DND-41 (cell line): ENCODE measurements around the gene ATG9A.

Source experiments
- CTCF ChIP-seq: IDR thresholded peaks from 2 replicates; pipeline ENCODE4 v1.5.1; 2012; ENCODE audit warnings: borderline replicate concordance, low read length, moderate library complexity, mild to moderate bottlenecking; ENCODE audit not compliant: poor library complexity, severe bottlenecking; ENCODE audit errors: extremely low read depth
- EZH2 ChIP-seq: IDR thresholded peaks from 3 replicates; pipeline ENCODE4 v1.6.1; 2012; ENCODE audit warnings: borderline replicate concordance, low read depth, mild to moderate bottlenecking, moderate library complexity, low read length, inconsistent platforms; ENCODE audit not compliant: severe bottlenecking

- TF ChIP-seq CTCF: no peak
- TF ChIP-seq EZH2: no peak
Observed at GRCh38 chr2:219172231-219173154, 56.9 kb downstream of the ATG9A start.
